ENCODE measurements around the gene ERC1. TPM values are rescaled to one million over a fixed set of nuclear protein-coding genes. Genes with fewer than 3 reads are reported as not detected.

ERC1 gene
- total RNA-seq, 5 donors from 2014 or later (not counting 1 experiment from before 2014, with no cell fraction given), result 41.8 to 68.0 (median 46.5) TPM

Other genes with a start within 250 kb of the ERC1 start
- gene WNK1, start 238.6 kb upstream of the ERC1 start, total RNA-seq, result 100 to 1,000 TPM; 168 to 287 (median 179) TPM
- gene RAD52, start 41.5 kb upstream of the ERC1 start, total RNA-seq, result 10 to 100 TPM; 12.7 to 28.4 (median 18.3) TPM

Measured in T-cell (primary cell).